PC-3 (cell line): Measurements from ENCODE around the gene PTPRN2. TPM values are rescaled to one million over a fixed set of nuclear protein-coding genes. Genes with fewer than 3 reads are reported as not detected.
"Not testable (repeated sequence)": the region's sequence is repeated elsewhere in the genome, so short reads cannot be mapped to it uniquely, and the experiment has no call there.

Experiments used
- ATAC-seq: fragments of 200-7000 bp; cut with Tn5 transposase; 2 replicates; pipeline ENCODE4 v1.9.1; 2020; ENCODE audit warnings: mild to moderate bottlenecking, moderate library complexity
- BruUV-seq: library from RNA; stranded (reverse); fragments of 400-500 nt; replicated peaks from 2 replicates; lab custom pipeline; 2021; lab: Mats Ljungman, UMichigan
- CTCF ChIA-PET: fragments of 300-600 bp; sonication (Branson Sonifier 250); formaldehyde crosslinking; loops from one replicate; lab custom pipeline; 2022; ENCODE audit warnings: antibody characterized with exemption; lab: Charles Lee
- POLR2A ChIA-PET: fragments of 300-600 bp; sonication (Branson Sonifier 250); formaldehyde crosslinking; loops from one replicate; lab custom pipeline; 2022; ENCODE audit warnings: antibody characterized with exemption; ENCODE audit not compliant: unreplicated experiment; lab: Charles Lee
- DNase-seq: peaks from one replicate; pipeline ENCODE4 v3.0.0-alpha.2; 2015
- H2AFZ ChIP-seq: fragments of 300-600 bp; sonication (generic); 2 replicates; pipeline ENCODE4 v1.6.0; 2016; ENCODE audit warnings: antibody characterized with exemption, low read length
- H3F3A ChIP-seq: fragments of 300-600 bp; sonication (generic); one replicate; pipeline ENCODE4 v1.6.0; 2017; ENCODE audit warnings: antibody characterized with exemption, low read length, control low read depth, mild to moderate bottlenecking; ENCODE audit not compliant: unreplicated experiment
- H3K27ac ChIP-seq: fragments of 300-600 bp; sonication (generic); 2 replicates; pipeline ENCODE4 v1.5.1; 2016; ENCODE audit warnings: mild to moderate bottlenecking, low read length
- H3K27me3 ChIP-seq: fragments of 300-600 bp; sonication (generic); 2 replicates; pipeline ENCODE4 v1.6.1; 2016; ENCODE audit warnings: low read length, mixed read lengths
- H3K36me3 ChIP-seq: fragments of 300-600 bp; sonication (generic); 2 replicates; pipeline ENCODE4 v1.6.1; 2016; ENCODE audit warnings: low read depth, mixed run types, low read length, mixed read lengths
- H3K4me1 ChIP-seq: fragments of 300-600 bp; sonication (generic); 2 replicates; pipeline ENCODE4 v1.5.1; 2016; ENCODE audit warnings: low read length; ENCODE audit not compliant: insufficient read depth
- H3K4me2 ChIP-seq: fragments of 300-600 bp; sonication (generic); 2 replicates; pipeline ENCODE4 v1.6.0; 2016; ENCODE audit warnings: low read length
- H3K4me3 ChIP-seq: fragments of 300-600 bp; sonication (generic); 2 replicates; pipeline ENCODE4 v1.5.1; 2016; ENCODE audit warnings: mild to moderate bottlenecking, low read length, mixed read lengths
- H3K79me2 ChIP-seq: fragments of 300-600 bp; sonication (generic); 2 replicates; pipeline ENCODE4 v1.6.1; 2017; ENCODE audit warnings: low read length, mixed read lengths
- H3K9ac ChIP-seq: fragments of 300-600 bp; sonication (generic); 2 replicates; pipeline ENCODE4 v1.6.0; 2016; ENCODE audit warnings: mild to moderate bottlenecking, low read length
- H3K9me2 ChIP-seq: fragments of 300-600 bp; sonication (generic); replicated peaks from 2 replicates; pipeline ENCODE4 v1.6.1; 2016; ENCODE audit warnings: mixed run types, low read length, mixed read lengths
- H3K9me3 ChIP-seq: fragments of 300-600 bp; sonication (generic); 2 replicates; pipeline ENCODE4 v1.6.1; 2016; ENCODE audit warnings: low read length, mixed read lengths
- H4K20me1 ChIP-seq: fragments of 300-600 bp; sonication (generic); 2 replicates; pipeline ENCODE4 v1.6.1; 2016; ENCODE audit warnings: low read length, mixed read lengths
- EZH2 ChIP-seq: fragments of 300-600 bp; sonication (generic); IDR thresholded peaks from one replicate; pipeline ENCODE4 v1.6.1; 2017; ENCODE audit warnings: antibody characterized with exemption, mild to moderate bottlenecking, low read length; ENCODE audit not compliant: unreplicated experiment
- EZH2phosphoT487 ChIP-seq: fragments of 300-600 bp; sonication (generic); IDR thresholded peaks from 2 replicates; pipeline ENCODE4 v1.6.1; 2018; ENCODE audit warnings: mild to moderate bottlenecking, antibody characterized with exemption, low read length, borderline replicate concordance
- intact Hi-C: fragments of 100-400 bp; cut with micrococcal nuclease; formaldehyde crosslinking; loops from 2 replicates; pipeline ENCODE4 v1.9.0; 2023
- total RNA-seq: library from RNA; depleted of rRNA; stranded (reverse); fragments of >200 nt; gene quantifications from 2 replicates; pipeline ENCODE4 v1.2.3, GENCODE V29; 2014
- TF ChIP-seq, protein P1 (sequence below): fragments of 300-600 bp; sonication (generic); conservative IDR thresholded peaks from 2 replicates; pipeline ENCODE4 v1.5.1; 2017; ENCODE audit warnings: antibody characterized with exemption, low read depth, mild to moderate bottlenecking, low read length

PTPRN2 gene
- total RNA-seq, 1 experiment from 2014 or later, result 3.2 TPM

DNA sequence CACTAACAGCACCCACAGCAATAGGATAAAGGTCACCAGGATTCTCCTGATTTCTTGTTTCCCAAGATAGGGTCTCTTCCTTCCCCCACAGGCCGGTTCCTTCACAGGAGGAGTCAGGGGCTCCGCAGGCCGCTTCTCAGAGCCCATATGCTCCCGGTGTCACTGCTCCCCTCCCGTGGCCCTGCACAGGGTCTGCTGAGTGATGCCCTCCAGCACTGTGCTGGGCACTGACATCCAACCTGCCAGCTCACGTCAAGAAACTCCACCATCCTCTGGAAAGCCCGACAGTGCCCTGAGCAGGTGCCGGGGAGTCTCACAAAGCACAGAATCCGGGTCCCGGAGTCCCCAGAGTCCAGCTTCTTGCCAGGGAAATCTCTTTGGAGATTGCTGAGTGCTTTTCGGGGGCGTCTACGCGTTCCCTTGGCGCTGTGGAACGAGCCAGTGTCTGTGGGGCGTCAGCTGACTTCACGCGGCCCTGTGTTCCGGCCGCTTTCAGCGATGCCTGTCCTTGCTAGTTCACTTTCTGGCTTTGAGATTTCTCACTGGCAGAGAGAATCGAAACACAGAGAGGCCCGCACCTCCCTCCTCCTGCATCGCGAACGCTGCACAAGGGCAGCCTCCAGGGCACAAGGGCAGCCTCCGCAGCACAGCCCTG lies 683.3 kb downstream of the PTPRN2 start:
- ChIA-PET CTCF (no interaction called here), POLR2A (no interaction called here)
- Histone ChIP-seq H2AFZ (no peak overlapping the region), H3K79me2 (no peaks in the 10 kb centered on the region), H3K27ac (no peak overlapping the region), H3K9me2 (no peaks in the 10 kb centered on the region), H3K36me3 (no peaks in the 10 kb centered on the region), H3K9me3 (no peaks in the 10 kb centered on the region), H3K4me1 (no peaks in the 10 kb centered on the region), H3F3A (no peaks in the 10 kb centered on the region), H4K20me1 (no peaks in the 10 kb centered on the region), H3K4me2 (no peak overlapping the region), H3K4me3 (no peak overlapping the region), H3K27me3 (no peaks in the 10 kb centered on the region), H3K9ac (no peak overlapping the region)
- TF ChIP-seq EZH2phosphoT487 (no peak), EZH2 (no peak)
- TF ChIP-seq, protein P1, sequence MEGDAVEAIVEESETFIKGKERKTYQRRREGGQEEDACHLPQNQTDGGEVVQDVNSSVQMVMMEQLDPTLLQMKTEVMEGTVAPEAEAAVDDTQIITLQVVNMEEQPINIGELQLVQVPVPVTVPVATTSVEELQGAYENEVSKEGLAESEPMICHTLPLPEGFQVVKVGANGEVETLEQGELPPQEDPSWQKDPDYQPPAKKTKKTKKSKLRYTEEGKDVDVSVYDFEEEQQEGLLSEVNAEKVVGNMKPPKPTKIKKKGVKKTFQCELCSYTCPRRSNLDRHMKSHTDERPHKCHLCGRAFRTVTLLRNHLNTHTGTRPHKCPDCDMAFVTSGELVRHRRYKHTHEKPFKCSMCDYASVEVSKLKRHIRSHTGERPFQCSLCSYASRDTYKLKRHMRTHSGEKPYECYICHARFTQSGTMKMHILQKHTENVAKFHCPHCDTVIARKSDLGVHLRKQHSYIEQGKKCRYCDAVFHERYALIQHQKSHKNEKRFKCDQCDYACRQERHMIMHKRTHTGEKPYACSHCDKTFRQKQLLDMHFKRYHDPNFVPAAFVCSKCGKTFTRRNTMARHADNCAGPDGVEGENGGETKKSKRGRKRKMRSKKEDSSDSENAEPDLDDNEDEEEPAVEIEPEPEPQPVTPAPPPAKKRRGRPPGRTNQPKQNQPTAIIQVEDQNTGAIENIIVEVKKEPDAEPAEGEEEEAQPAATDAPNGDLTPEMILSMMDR, result no peak
- ATAC-seq, result no peak
- intact Hi-C loops, result no loop called here
- BruUV-seq, result no TSS peak
- no peak for DNase-seq

DNA sequence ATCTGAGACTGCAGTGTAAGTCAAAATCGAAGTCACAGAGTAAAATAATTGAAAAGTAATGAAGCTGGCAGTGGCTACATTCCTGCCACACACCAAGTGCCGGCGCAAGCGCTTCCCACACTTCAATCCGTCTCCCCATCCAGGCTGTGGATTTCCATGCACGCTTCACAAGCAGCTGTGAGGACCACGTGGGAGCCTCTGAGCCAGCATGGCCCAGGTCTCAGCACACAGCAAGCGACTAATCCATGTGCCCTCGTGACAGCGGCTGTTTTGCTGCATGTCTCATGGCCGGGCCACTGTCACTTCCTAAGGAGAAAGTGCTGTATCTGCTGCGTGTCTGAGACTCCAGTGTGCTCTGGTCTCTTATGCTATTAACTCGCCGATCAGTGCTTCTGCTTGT lies 683.9 kb downstream of the PTPRN2 start:
- Histone ChIP-seq H3K4me1 (no peaks in the 10 kb centered on the region), H3K27me3 (no peaks in the 10 kb centered on the region), H3K79me2 (no peaks in the 10 kb centered on the region), H3K27ac (no peak overlapping the region), H4K20me1 (no peaks in the 10 kb centered on the region), H3K36me3 (no peaks in the 10 kb centered on the region), H3K4me2 (no peak overlapping the region), H3K9me2 (no peaks in the 10 kb centered on the region), H3K9me3 (no peaks in the 10 kb centered on the region), H3K9ac (no peak overlapping the region), H2AFZ (no peak overlapping the region), H3K4me3 (no peak overlapping the region), H3F3A (no peaks in the 10 kb centered on the region)
- no TSS peak for BruUV-seq
- POLR2A ChIA-PET, result no interaction called here
- no peak for DNase-seq
- TF ChIP-seq, protein P1, result no peak
- no peak for TF ChIP-seq EZH2
- no peak for TF ChIP-seq EZH2phosphoT487
- intact Hi-C loops, result no loop called here
- CTCF ChIA-PET, result no interaction called here
- ATAC-seq, result no peak

DNA sequence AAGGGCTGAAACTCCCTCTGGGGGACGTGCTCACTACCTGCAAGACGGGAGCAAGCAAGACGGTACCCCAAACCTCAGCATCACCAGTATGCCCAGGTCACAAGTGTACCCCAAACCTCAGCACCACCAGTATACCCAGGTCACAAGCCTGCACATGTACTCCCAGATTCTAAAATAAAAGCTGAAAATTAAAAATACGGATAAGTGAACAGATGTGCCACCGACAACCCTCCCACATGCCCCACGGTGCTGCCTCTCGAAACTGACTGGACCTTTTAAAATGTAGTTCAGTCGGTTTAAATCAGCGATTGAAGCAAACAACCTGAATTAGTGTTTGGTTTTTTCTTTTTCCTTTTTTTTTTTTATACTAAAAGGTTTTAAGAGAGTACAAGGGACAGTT lies 684.3 kb downstream of the PTPRN2 start:
- DNase-seq (no peak), ATAC-seq (no peak)
- Histone ChIP-seq H3K27ac (no peak overlapping the region), H2AFZ (no peak overlapping the region), H4K20me1 (no peaks in the 10 kb centered on the region), H3K27me3 (no peaks in the 10 kb centered on the region), H3K79me2 (no peaks in the 10 kb centered on the region), H3K4me2 (no peak overlapping the region), H3K4me3 (no peak overlapping the region), H3K9ac (no peak overlapping the region), H3K4me1 (no peaks in the 10 kb centered on the region), H3F3A (no peaks in the 10 kb centered on the region), H3K9me2 (no peaks in the 10 kb centered on the region), H3K36me3 (no peaks in the 10 kb centered on the region), H3K9me3 (no peaks in the 10 kb centered on the region)
- ChIA-PET CTCF (no interaction called here), POLR2A (no interaction called here)
- TF ChIP-seq EZH2phosphoT487 (no peak), EZH2 (no peak)
- TF ChIP-seq, protein P1, result no peak
- no TSS peak for BruUV-seq
- intact Hi-C loops, result no loop called here

DNA sequence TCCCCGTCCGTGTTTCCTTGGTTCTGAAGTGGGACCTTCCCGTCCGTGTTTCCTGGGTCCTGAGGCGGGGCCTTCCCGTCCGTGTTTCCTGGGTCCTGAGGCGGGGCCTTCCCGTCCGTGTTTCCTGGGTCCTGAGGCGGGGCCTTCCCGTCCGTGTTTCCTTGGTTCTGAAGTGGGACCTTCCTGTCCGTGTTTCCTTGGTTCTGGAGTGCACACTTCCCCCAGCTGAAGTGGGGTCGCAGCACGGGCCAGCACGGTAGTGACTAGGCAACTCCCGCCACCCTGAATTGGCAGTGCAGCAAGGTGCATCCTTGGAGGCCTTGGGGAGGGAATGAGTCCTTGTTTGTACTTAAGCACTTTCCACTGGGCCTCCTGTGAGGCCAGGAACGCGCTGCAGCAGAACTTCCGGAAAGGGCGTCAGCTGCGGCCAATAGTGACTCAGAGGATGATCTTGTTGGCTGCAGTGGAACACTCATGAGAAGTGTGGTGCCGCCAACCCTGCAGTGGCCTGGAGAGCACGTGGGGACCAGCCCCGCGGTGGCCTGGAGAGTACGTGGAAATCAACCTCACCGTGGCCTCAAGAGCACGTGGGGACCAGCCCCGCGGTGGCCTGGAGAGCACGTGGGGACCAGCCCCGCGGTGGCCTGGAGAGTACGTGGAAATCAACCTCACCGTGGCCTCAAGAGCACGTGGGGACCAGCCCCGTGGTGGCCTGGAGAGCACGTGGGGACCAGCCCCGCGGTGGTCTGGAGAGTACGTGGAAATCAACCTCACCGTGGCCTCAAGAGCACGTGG lies 685.6 kb downstream of the PTPRN2 start:
- POLR2A ChIA-PET, CTCF ChIA-PET, H3K36me3 ChIP-seq, H3K4me2 ChIP-seq, H3K9me2 ChIP-seq, ATAC-seq, H3K79me2 ChIP-seq, intact Hi-C loops, H3K4me3 ChIP-seq, H3K9me3 ChIP-seq, DNase-seq, H2AFZ ChIP-seq, BruUV-seq, H3K4me1 ChIP-seq, H3K27me3 ChIP-seq, H4K20me1 ChIP-seq, H3F3A ChIP-seq, H3K27ac ChIP-seq, H3K9ac ChIP-seq: not testable (repeated sequence)
